Pons (tissue), 1 donor: ENCODE measurements around the gene ANXA7.
"Not testable (repeated sequence)": the region's sequence is repeated elsewhere in the genome, so short reads cannot be mapped to it uniquely, and the experiment has no call there.

ENCODE experiments used
- DNase-seq: peaks from one replicate; pipeline ENCODE4 v3.0.0-alpha.2; 2016; ENCODE audit warnings: low spot score

The ANXA7 gene

DNA sequence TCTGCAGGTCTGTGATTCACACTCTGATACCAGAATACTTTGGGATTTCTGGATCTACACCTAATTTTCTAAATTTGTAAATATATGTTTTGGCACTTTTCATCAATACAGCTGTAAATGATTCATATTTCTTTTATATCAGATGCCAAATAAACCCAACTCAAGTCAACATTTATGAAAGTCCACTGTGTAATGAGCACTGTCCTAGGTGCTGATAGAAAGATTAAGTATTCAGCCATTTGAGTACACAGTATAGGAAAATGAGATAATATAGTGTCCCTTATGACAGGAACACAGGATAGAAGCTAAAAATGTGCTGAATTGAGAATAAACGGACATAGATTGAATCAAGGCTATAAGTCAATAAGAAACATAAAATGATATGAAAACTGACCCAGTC lies 6.4 kb downstream of the ANXA7 start:
- no peak for DNase-seq

DNA sequence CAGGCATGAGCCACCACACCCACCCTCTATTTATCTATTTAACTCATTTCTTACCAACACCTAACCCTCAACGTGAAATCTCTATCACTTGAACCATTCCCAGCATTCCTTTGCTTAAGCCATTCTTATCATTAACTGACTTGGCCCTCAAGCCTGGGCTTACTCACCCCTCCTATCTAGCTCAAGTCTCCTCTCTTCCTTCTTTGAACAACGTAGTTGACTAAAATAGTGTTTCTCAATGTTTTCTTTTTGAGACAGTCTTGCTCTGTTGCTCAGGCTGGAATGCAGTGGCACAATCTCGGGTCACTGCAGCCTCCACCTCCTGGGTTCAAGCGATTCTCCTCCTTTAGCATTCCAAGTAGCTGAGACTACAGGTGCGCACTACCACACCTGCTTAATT lies 7.0 kb downstream of the ANXA7 start:
- no peak for DNase-seq

DNA sequence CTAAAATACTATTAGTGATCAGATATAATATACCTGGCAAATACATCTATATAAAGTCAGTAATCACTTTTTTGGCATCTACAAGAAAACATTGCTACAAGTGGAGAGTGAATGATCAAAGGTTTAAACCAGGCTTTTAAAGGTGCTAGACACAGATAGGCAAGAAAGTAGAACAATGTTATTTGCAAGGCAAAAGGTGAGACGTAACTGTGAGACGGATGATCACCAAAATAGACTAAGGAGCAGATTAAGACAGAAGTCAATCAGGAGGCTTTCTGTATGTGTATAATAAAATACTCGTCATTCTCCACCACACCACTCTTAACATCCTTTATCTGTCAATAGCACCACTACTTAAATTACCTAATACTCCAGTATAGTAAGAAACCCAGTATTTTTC lies 8.3 kb downstream of the ANXA7 start:
- no peak for DNase-seq

DNA sequence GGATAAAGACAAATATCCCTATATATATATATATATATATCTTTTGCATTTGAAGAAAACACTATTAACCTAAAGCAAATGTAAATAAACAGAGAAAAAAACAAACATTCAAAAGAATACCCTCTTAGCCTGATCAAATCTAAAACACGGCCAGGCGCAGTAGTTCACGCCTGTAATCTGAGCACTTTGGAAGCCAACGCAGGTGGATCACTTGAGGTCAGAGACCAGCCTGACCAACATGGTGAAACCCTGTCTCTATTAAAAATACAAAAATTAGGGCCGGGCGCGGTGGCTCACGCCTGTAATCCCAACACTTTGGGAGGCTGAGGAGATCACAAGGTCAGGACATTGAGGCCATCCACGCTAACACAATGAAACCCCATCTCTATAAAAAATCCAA lies 9.2 kb downstream of the ANXA7 start:
- DNase-seq: no peak

DNA sequence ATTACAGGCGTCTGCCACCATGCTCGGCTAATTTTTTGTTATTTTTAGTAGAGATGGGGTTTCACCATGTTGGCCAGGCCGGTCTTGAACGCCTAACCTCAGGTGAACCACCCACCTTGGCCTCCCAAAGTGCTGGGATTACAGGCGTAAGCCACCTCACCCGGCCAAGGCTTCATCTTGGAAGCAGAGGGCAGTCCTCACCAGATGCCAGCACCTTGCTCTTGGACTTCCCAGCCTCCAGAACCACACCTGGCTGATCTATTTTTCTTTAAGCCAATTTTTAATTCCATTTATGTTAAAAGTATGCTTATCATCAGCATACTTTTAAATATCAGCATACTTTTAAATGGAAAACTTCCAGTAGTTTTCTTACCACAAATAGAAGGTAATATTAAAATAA lies 12.2 kb downstream of the ANXA7 start:
- DNase-seq: no peak

DNA sequence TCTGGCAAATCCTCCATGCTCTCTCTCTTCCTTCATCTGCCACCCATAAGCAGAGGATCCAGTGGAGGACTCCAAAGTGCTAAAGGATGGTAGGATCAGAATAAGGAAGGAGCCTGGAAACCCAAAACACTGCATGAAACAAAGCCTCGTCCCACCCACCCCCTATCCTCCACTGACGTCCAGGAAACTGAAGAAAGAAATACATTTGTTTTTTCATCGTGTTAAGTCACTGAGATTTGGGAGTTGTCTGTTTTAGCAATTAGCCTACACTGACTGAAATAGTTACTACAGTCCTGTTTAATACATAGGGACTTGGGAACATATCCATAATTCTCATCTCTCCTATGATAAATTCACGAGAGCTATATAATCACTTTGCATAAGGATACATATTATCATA lies 14.8 kb downstream of the ANXA7 start:
- DNase-seq: no peak

DNA sequence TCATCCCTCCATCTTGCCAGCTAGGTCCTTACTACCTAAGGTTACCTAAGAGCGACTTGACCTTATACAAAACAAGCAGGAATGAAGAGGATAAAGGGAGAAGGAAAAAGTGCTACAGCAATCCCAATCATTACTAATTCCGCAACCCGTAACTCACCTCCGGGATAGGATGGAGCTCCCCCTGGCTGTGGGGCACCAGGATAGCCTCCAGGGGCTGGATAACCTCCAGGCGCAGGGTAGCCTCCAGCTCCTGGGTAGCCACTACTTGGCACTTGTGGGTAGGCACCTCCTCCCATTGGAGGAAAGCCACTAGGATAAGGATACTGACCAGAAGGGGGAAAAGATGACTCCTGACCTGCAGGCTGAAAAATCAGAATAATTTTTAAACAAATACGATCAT lies 15.8 kb downstream of the ANXA7 start:
- no peak for DNase-seq

DNA sequence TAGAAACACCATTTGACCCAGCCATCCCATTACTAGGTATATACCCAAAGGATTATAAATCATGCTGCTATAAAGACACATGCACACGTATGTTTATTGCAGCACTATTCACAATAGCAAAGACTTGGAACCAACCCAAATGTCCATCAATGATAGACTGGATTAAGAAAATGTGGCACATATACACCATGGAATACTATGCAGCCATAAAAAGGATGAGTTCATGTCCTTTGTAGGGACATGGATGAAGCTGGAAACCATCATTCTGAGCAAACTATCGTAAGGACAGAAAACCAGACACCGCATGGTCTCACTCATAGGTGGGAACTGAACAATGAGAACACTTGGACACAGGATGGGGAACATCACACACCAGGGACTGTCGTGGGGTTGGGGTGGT lies 19.5 kb downstream of the ANXA7 start:
- not testable (repeated sequence) for DNase-seq

DNA sequence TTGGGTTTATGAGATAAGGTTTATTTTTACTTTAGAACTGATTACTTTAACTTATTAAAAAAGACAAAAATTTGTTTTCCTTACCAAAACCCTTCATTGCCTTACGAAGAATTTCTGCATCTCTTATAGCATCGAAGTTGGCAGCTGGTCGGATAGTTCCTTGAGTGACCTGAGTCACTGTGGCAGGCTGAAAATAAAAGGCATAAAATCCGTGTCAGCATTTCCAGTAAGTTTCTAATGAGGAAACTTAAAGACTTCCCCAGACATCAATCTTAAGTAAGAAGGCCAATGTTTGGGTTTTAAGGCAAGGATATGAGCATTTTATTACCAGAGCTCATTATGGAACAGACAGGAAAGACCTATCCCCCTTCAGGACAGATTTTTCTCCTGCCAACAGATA lies 25.6 kb downstream of the ANXA7 start:
- no peak for DNase-seq

DNA sequence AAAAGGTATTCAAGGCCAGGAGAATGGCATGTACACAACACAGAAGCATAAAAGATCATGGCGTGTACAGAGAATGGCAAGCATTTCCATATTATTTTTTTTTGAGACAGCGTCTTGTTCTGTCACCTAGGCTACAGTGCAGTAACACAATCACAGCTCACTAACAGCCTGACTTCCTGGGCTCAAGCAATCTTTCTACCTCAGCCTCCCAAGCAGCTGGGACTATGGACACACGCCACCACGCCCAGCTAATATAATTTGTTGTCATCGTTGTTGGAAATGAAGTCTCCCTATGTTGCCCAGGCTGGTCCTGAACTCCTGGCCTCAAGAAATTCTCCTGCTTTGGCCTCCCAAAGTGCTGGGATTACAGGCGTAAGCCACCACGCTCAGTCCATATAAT lies 27.3 kb downstream of the ANXA7 start:
- DNase-seq: no peak

DNA sequence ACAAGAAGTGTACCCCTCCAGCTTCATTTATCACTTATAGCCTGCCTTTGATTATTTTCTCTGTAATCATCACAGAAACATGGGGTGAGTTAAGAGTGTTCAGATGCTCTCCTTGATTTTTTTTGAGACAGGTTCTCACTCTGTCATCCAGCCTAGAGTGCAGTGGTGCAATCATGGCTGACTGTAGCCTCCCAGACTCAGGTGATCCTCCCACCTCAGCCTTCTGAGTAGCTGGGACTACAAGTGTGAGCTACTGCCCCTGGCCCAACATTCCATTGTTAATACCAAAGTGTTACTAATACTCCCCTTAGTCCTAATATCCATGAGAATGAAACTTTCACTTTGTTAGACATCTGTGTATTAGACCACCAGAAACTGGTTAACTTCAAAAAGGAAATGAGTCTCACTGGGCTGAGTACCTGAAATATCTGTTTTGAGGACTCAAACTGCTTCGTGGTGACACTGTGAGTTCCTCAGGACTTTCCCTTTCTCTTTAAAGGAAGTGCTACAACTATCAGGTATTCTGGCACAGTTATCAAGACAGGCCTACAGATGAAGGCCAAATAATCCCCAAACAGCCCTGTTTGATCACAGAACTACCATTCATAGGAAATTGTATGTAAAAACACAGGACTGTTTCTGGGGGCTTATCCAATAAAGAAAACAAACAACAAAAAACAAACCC lies 34.7 kb downstream of the ANXA7 start:
- DNase-seq: no peak

DNA sequence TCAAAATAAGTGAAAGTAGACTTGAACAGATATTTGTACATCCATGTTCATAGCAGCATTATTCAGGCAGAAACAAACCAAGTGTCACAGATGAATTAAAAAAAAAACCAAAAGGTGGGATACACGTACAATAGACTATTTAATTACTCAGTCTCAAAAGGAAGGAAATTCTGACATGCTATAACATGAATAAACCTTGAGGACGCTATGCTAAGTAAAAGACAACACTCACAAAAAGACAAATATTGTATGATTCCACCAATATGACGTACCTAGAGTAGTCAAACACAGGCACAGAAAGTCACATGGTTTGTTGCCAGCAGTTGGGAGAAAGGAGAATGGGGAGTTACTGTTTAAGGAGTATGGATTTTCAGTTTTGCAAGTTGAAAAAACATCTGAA lies 37.2 kb downstream of the ANXA7 start:
- DNase-seq: no peak

DNA sequence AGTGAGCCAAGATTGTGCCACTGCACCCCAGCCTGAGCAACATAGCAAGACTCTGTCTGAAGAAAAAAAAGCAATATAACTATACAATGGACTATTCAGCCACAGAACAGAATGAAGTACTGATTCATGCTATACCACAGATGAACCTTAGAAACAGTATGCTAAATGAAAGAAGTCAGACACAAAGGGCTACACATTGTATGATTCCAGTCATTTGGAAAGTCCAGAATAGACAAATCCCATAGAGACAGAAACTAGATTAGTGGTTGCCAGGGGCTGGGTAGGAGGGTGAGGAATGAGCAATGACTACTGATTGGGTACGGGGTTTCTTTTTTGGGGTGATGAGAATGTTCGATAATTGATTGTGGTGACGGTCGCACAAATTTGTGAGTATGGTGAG lies 45.6 kb downstream of the ANXA7 start:
- DNase-seq: peak; percentile 98

DNA sequence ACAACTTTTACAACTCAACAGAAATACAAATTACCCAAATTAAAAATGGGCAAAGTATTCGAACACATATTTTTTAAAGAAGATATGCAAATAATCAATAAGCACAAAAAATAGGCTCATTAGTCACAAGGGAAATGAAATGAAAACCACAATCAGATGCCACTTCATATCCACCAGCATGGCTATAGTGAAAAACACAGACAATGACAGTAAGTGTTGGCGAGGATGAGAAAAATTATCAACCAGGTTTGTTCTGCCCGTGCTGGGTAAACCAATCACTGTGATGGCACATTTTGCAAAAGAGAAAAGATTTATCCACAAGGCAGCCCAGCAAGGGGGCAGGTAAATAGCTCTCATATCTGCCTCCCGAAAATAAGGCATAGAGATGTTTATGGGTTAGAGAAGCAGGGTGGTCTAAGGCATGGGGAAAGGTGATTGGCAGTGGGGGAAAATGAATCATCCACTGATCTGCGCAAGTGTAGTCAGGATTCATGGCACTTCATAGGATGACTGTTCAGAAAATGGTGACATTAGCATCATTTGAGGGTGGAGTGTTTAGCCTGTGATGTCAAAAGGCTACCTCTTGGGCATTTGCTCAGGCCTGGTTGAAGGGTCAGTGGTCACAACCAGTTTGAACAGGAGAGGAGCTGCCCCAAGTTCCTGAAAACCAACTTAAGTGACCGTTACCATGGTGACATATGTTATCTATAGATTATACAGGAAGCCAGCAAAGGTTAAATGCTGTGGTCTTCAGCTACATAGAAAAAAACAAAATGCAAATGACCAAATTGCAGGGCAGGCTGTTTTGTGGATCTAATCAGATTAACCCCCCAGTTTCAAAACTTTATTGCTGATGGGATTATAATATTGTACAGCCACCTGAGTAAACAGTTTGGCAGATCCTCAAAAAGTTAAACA lies 47.2 kb downstream of the ANXA7 start:
- DNase-seq: no peak

DNA sequence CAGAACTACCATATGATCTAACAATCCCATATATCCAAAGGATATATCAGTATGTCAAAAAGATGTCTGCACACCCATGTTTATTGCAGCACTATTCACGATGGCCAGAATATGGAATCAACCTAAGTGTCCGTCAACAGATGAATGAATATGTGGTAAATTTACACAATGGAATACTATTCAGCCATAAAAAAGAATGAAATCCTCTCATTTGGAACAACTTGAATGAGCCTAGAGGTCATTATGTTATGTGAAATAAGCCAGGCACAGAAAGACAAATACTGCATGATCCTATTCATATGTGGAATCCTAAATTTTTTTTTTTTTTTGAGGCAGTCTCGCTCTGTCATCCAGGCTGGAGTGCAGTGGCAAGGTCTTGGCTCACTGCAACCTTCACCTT lies 48.9 kb downstream of the ANXA7 start:
- no peak for DNase-seq

DNA sequence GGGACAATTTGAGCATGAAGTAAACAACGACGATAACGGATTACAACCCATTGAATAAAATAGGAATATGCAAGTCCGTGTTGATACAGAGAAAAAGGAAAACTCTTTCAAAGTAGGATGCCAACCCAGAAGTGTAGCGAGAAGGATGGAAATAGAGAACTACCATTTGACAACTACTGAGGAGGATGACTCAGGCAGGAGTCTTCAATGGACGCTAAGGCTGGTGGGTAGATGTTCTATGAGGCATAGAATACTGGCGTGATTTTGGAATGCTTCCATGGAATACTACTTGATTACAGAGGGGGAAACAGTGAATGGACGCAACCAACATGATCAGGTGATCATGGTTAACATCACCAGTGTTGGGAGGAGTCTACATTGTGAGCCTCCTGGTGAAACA lies 54.4 kb downstream of the ANXA7 start:
- DNase-seq: no peak

DNA sequence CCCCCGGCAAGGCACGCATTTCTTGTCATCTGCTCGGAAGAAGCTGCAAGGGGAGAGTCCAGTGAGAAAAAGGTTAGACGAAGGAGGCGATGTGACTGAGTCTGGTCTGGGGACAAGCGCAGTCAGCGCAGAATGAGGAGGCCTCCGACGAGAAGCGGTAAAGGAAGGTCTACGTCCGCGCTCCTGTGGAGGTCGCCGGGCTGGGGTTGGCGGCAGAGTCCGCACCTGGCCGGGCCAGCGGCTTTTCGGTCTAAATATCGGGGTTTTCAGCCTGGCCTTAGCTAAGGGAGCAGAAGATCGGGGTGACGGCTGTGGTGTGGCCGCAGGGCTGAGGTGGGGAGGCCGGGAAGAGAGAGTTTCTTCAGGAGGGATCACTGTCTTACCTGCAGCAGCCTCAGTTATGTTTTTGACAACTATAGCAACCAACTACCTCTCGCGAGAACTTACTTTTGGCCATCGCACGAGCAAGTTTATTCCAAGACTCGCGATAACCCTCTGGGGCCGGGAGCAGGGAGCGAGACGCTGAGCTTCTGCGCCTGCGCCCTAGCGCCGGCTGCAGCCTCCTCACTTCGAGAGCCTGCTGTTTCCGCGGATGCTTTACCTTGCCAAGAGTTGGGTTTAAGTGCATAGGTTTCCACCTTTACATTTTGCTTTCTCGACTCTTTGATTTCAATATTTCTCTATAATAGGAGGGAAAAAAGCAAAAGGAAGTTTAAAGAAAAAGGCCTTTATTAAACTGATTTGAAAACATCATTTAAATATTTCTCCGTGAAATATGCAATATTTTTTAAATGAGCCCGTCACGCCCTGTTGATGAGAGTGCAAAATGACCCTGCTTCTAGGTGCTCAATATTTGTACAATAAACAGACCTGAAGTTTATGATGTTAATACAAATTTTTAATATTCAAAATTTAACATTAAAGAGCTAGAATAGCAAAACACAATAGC lies 55.3 kb downstream of the ANXA7 start, which contains the start of gene CFAP70:
TSS of gene CFAP70 (minus strand) at position 534 of the 949 bp plus-strand sequence. CDS start 4,068 bp downstream, outside the sequence.
- DNase-seq: peak; percentile 91

DNA sequence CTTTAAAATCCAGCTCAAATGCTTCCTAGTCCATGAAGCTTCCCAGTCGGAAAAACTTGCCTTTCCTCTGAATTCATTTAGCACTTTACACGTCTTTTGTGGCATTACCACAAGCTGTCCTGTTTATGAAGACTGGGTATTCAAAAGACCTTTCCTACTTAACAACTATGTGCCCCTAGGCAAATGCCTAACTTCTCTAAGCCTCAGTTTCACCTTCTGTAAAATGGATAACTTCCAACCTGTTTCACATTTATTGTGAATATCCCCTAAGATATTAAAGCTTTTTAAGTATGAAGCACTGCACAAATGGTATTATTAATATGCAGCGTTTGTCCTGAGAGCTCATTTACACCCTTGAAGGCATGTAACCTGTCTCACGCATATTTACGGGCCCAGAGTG lies 56.0 kb downstream of the ANXA7 start:
- DNase-seq: no peak

DNA sequence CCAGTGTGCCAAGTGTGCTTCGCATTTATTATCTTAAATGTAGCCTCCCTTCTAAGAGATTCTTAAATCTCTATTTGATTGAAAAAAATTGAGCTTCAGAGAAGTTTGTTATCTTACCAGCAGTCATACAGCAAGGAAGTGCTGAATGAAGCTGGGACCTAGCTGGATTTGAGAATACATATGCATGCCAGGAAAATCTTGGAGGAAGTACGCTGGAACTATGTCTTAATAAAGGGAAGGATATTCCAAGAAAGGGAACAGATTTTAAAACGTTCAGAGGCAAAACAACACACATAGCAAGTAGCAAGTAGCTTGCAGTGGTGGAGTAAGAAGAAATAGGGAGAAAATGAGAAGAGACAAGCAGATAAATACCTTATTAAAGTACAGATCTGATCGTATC lies 56.7 kb downstream of the ANXA7 start:
- DNase-seq: no peak

DNA sequence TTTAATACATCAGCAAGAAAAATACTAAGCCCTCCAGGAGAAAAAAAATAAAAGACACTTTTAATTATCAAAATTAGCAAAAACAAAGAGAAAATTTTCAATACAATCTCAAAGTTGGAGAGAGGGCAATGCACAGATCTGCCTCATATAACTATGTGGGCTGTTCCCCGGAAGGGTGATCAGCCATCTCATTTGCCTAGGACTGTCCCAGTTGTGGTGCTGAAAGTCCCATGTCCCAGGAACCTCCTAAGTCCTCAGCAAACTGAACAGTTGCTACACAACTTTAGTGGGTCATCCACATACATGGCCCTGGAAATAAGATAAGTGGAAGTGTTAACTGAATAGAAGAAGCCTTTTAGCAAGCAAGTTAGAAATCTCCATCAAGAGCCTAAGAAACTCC lies 69.6 kb downstream of the ANXA7 start:
- DNase-seq: no peak

DNA sequence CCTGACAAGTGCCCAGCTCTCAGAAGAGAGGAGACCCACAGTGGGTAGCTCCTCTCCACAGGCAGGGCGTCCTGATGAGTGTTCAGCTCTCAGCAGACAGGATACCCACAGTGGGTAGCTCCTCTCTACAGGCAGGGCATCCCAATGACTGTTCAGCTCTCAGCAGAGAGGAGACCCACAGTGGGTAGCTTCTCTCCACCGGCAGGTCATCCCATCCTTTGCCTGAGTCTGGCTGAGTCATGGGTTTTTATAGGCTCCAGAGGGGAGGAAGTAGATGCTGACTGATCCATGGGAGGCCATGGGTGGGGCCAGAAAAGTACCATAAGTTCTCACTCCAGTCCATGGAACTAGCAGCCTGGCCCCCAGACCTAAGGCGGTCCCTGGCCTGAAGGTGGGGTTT lies 73.7 kb downstream of the ANXA7 start:
- no peak for DNase-seq

DNA sequence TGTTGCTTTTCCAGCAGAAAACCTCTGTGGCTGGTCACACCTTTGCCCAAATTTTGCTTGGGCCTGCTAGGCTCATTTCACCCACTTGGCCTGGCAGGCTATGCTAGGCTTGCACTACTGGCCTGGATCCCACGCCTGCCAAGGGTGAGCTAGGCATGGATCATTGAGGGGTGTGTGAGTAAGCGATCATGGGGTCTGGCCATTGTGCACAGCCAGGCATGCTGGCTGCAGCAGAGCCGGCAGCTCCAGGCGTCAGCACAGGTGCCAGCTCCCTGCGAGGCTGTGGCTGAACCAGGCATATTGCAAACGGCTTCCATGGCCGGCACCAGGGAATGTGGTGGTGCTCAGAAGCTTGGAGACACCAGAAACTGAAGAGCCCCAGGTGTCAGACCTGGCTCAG lies 74.4 kb downstream of the ANXA7 start:
- DNase-seq: peak; percentile 18
